ENCODE measurements around the gene GPLD1.

GRCh38 chr6:24408719-24409410 lies 80.5 kb downstream of the GPLD1 start:
- TF ChIP-seq CTCF (conservative IDR thresholded peaks at IDR 0.05) (no peak), ZFX (IDR thresholded peaks at IDR 0.05) (no peak)
